ENCODE measurements around the gene AGAP1.

Gene AGAP1

DNA sequence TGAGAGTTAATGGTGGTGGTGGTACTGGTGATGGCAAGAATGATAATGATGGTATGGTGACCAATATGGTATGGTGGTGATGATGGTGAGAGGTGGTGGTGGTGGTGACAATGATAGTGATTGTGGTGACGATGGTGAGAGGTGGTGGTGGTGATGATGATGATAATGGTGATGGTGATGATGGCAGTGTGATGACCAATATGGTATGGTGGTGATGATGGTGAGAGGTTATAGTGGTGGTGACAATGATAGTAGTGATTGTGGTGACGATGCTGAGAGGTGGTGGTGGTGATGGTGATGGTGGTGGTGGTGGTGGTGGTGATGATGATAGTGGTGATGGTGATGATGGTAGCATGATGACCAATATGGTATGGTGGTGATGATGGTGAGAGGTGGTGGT is 505.2 kb downstream of the AGAP1 start:
- H3K36me3 ChIP-seq (ENCODE audit: low read depth): no peaks in the 10 kb centered on the region
- no peak overlapping the region for H3K27ac ChIP-seq (ENCODE audit: poor library complexity, severe bottlenecking)
- ATAC-seq (ENCODE audit: low read depth): no peak
- H3K27me3 ChIP-seq (ENCODE audit: insufficient read depth, poor library complexity, severe bottlenecking): no peaks in the 10 kb centered on the region
- no peak for DNase-seq (ENCODE audit: low spot score)
- TF ChIP-seq CTCF (IDR thresholded peaks at IDR 0.05; ENCODE audit: poor library complexity, severe bottlenecking): no peak
- no peaks in the 10 kb centered on the region for H3K4me1 ChIP-seq (ENCODE audit: insufficient read depth, poor library complexity, severe bottlenecking)
- no peaks in the 10 kb centered on the region for H3K9me3 ChIP-seq (ENCODE audit: severe bottlenecking)
- no peak overlapping the region for H3K4me3 ChIP-seq (ENCODE audit: severe bottlenecking)

DNA sequence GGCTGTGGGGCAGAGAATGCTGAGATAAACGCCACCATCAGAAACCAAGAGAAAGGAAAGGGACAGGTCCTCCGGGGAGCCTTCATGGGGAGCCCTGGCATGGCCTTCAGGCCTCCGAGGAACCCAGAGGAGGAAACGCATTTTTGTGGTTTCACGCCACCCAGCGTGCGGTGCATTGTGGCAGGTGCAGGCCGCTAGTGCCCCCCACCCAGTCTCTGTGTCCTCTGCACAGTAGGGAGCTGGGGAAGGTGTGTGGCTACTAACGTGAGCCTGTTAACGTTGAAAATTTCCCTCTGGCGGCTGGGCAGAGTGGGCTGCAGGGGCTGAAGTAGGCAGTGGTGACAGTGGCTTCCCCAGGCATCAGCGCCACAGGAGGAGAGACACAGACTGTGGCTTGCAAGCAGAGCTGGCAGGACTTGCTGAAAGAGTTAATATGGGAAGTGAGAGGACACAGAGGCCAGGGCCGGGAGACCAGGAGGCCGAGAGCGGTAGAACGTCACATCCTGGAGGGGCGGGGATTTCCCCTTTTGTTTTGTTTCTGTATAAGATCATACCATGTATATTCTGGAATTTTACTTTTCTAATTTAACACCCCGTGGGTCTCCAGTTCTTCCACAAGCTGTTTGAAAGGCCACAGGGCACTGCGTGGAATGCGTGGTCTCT is 507.5 kb downstream of the AGAP1 start:
- H3K4me3 ChIP-seq (ENCODE audit: severe bottlenecking): no peak overlapping the region
- H3K4me1 ChIP-seq (ENCODE audit: insufficient read depth, poor library complexity, severe bottlenecking): no peaks in the 10 kb centered on the region
- no peak overlapping the region for H3K27ac ChIP-seq (ENCODE audit: poor library complexity, severe bottlenecking)
- DNase-seq (ENCODE audit: low spot score) (no peak), ATAC-seq (ENCODE audit: low read depth) (no peak)
- H3K27me3 ChIP-seq (ENCODE audit: insufficient read depth, poor library complexity, severe bottlenecking): no peaks in the 10 kb centered on the region
- H3K9me3 ChIP-seq (ENCODE audit: severe bottlenecking): no peaks in the 10 kb centered on the region
- H3K36me3 ChIP-seq (ENCODE audit: low read depth): no peaks in the 10 kb centered on the region
- TF ChIP-seq CTCF (IDR thresholded peaks at IDR 0.05; ENCODE audit: poor library complexity, severe bottlenecking): no peak

DNA sequence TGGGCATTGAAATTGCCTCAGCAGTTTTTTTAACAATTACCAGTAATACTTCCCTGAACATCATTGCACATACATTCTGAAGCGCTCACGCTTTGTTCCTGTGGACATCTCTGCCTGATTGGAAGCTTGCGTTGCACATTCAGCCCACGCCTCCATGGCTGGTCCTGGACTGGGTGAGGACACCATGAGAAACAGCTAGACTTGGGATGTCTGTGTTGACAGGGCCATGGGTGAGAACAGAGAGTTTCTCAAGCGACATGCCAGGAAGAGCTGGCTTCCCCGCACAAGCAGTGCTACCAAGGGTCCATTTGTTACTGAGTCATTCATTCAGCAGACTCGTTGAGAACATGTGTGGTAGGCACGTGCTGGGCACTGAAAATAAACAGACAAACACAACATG is 508.0 kb downstream of the AGAP1 start:
- Histone ChIP-seq H3K4me3 (ENCODE audit: severe bottlenecking) (no peak overlapping the region), H3K9me3 (ENCODE audit: severe bottlenecking) (no peaks in the 10 kb centered on the region), H3K27ac (ENCODE audit: poor library complexity, severe bottlenecking) (no peak overlapping the region), H3K36me3 (ENCODE audit: low read depth) (no peaks in the 10 kb centered on the region), H3K4me1 (ENCODE audit: insufficient read depth, poor library complexity, severe bottlenecking) (no peaks in the 10 kb centered on the region), H3K27me3 (ENCODE audit: insufficient read depth, poor library complexity, severe bottlenecking) (no peaks in the 10 kb centered on the region)
- ATAC-seq (ENCODE audit: low read depth) (no peak), DNase-seq (ENCODE audit: low spot score) (no peak)
- no peak for TF ChIP-seq CTCF (IDR thresholded peaks at IDR 0.05; ENCODE audit: poor library complexity, severe bottlenecking)

DNA sequence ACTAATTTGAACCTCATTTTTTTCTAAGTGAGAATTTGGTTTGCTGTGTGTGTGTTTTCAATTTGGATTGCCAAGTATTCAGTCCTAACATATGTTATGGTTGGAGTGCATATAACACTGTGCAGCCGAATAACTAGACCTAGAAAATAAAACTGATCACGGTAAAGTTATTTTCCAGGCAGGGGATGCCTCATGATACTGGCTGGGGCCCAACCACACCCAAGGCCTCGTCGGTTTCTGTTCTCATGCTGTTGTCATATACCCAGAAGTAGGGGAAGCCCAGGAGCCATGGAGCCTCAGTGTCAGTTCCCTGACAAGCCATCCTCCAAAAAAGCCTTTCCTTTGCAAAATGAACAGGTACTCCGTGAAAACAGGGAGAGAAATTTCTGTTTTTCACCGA is 514.2 kb downstream of the AGAP1 start:
- H3K27me3 ChIP-seq (ENCODE audit: insufficient read depth, poor library complexity, severe bottlenecking): no peaks in the 10 kb centered on the region
- no peaks in the 10 kb centered on the region for H3K9me3 ChIP-seq (ENCODE audit: severe bottlenecking)
- no peak overlapping the region for H3K27ac ChIP-seq (ENCODE audit: poor library complexity, severe bottlenecking)
- no peaks in the 10 kb centered on the region for H3K4me1 ChIP-seq (ENCODE audit: insufficient read depth, poor library complexity, severe bottlenecking)
- no peaks in the 10 kb centered on the region for H3K36me3 ChIP-seq (ENCODE audit: low read depth)
- no peak overlapping the region for H3K4me3 ChIP-seq (ENCODE audit: severe bottlenecking)
- DNase-seq (ENCODE audit: low spot score) (no peak), ATAC-seq (ENCODE audit: low read depth) (no peak)
- TF ChIP-seq CTCF (IDR thresholded peaks at IDR 0.05; ENCODE audit: poor library complexity, severe bottlenecking): no peak

DNA sequence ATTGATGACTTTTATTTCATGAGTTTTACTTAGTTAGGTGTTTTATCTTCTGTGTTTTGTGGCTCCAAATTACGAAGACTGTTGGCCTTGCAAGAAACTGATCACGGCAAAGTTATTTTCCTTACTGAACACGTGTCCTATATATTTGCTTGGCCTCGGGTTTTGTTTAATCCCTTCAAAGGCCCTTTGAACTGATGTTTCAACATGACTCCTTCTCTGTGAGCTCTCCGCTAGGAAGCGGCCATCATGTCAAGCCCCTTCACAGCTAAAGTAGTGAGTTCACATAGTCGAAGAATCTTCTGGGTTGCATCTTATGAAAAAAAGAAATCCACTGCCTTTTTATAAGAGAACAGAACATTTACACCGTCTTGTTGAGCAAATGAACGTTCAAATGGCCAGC is 515.0 kb downstream of the AGAP1 start:
- Histone ChIP-seq H3K36me3 (ENCODE audit: low read depth) (no peaks in the 10 kb centered on the region), H3K27me3 (ENCODE audit: insufficient read depth, poor library complexity, severe bottlenecking) (no peaks in the 10 kb centered on the region), H3K27ac (ENCODE audit: poor library complexity, severe bottlenecking) (no peak overlapping the region), H3K9me3 (ENCODE audit: severe bottlenecking) (no peaks in the 10 kb centered on the region), H3K4me3 (ENCODE audit: severe bottlenecking) (no peak overlapping the region), H3K4me1 (ENCODE audit: insufficient read depth, poor library complexity, severe bottlenecking) (no peaks in the 10 kb centered on the region)
- ATAC-seq (ENCODE audit: low read depth) (no peak), DNase-seq (ENCODE audit: low spot score) (no peak)
- no peak for TF ChIP-seq CTCF (IDR thresholded peaks at IDR 0.05; ENCODE audit: poor library complexity, severe bottlenecking)

Data from RWPE2 (cell line).